SU-DHL-6 (cell line): ENCODE data around the gene B4GALNT4.
"Not testable (repeated sequence)": the region's sequence is repeated elsewhere in the genome, so short reads cannot be mapped to it uniquely, and the experiment has no call there.

Source experiments
- CTCF ChIP-seq: fragments of 200-600 bp; sonication (generic); IDR thresholded peaks from one replicate; pipeline ENCODE4 v1.5.1; 2017; ENCODE audit warnings: antibody characterized with exemption, mild to moderate bottlenecking, low read length, moderate library complexity; ENCODE audit not compliant: insufficient read depth, poor library complexity, severe bottlenecking
- EZH2phosphoT487 ChIP-seq: fragments of 200-600 bp; sonication (generic), shearing (Covaris generic); conservative IDR thresholded peaks from 2 replicates; pipeline ENCODE4 v1.6.1; 2018; ENCODE audit warnings: mild to moderate bottlenecking, antibody characterized with exemption, low read length, moderate library complexity, mixed read lengths

GRCh38 chr11:350033-350722, 19.1 kb upstream of the B4GALNT4 start:
- not testable (repeated sequence) for TF ChIP-seq CTCF, EZH2phosphoT487
